Chondrocyte (in vitro differentiated cells): ENCODE measurements around the gene SLC51B. TPM values are rescaled to one million over a fixed set of nuclear protein-coding genes. Genes with fewer than 3 reads are reported as not detected.
A peak's percentile ranks its signal among the peaks of the same experiment; 100 is the strongest.

Experiments used
- DNase-seq: peaks from one replicate; pipeline ENCODE4 v3.0.0; 2021; ENCODE audit warnings: mixed read lengths, low spot score
- H3K27ac Mint-ChIP-seq: one replicate; pipeline ENCODE4 v1.8.0; 2021; ENCODE audit warnings: mild to moderate bottlenecking, moderate library complexity, mixed read lengths; ENCODE audit not compliant: unreplicated experiment
- H3K27me3 Mint-ChIP-seq: 2 replicates; pipeline ENCODE4 v1.8.0; 2021; ENCODE audit warnings: low read depth, mixed read lengths
- H3K36me3 Mint-ChIP-seq: 2 replicates; pipeline ENCODE4 v1.8.0; 2021; ENCODE audit warnings: low read depth, mixed read lengths
- H3K4me1 Mint-ChIP-seq: 2 replicates; pipeline ENCODE4 v1.8.0; 2021; ENCODE audit warnings: low read depth, mild to moderate bottlenecking, mixed read lengths
- H3K4me3 Mint-ChIP-seq: one replicate; pipeline ENCODE4 v1.8.0; 2021; ENCODE audit warnings: mild to moderate bottlenecking, moderate library complexity, mixed read lengths; ENCODE audit not compliant: unreplicated experiment
- H3K9me3 Mint-ChIP-seq: 2 replicates; pipeline ENCODE4 v1.8.0; 2021; ENCODE audit warnings: low read depth, mixed read lengths
- CTCF ChIP-seq: fragments of 200-600 bp; sonication (generic); IDR thresholded peaks from 2 replicates; pipeline ENCODE4 v1.5.0; 2021; ENCODE audit warnings: antibody characterized with exemption, mild to moderate bottlenecking, moderate library complexity
- total RNA-seq: library from RNA; stranded (reverse); gene quantifications from 3 replicates; pipeline ENCODE4 v1.2.1, GENCODE V29; 2021

Gene SLC51B
- total RNA-seq, 1 donor from 2014 or later, result not detected

DNA sequence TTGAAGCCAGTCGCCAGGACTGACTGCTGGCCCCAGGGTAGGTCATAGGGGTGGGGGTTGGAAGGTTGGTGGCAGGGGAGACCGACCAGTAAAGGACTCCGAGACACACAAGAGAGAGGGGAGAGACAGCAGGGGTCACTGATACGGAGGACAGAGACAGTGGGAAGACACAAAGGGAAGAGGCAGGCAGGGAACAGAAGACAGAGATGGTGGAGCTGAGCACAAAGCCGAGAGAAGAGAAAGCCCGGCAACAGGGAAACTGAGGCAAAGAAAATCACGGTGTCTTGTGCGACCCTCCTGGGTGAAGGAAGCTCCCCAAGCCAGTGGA is 22.1 kb downstream of the SLC51B start:
- Mint-ChIP-seq H3K27me3 (no peaks in the 10 kb centered on the region), H3K27ac (peak overlapping the region; percentile 77), H3K4me1 (peaks cover 77% of the 10 kb centered on the region), H3K4me3 (peak overlapping the region; percentile 78), H3K36me3 (no peaks in the 10 kb centered on the region), H3K9me3 (no peaks in the 10 kb centered on the region)
- TF ChIP-seq CTCF, result no peak
- DNase-seq, result no peak

GRCh38 chr15:65067645-65068402 is 22.6 kb downstream of the SLC51B start, which contains the start of gene RASL12:
RASL12 (minus strand) TSS chr15:65067991; CDS start chr15:65067835, 156 bp downstream.
- peaks cover 74% of the 10 kb centered on the region for H3K4me1 Mint-ChIP-seq
- DNase-seq, result no peak
- peak within 1 kb of the TSS; percentile 77 for H3K27ac Mint-ChIP-seq
- peak within 1 kb of the TSS; percentile 78 for H3K4me3 Mint-ChIP-seq
- H3K27me3 Mint-ChIP-seq, result no peaks in the 10 kb centered on the region
- TF ChIP-seq CTCF, result no peak
- H3K36me3 Mint-ChIP-seq, result no peaks in the 10 kb centered on the region
- no peaks in the 10 kb centered on the region for H3K9me3 Mint-ChIP-seq

DNA sequence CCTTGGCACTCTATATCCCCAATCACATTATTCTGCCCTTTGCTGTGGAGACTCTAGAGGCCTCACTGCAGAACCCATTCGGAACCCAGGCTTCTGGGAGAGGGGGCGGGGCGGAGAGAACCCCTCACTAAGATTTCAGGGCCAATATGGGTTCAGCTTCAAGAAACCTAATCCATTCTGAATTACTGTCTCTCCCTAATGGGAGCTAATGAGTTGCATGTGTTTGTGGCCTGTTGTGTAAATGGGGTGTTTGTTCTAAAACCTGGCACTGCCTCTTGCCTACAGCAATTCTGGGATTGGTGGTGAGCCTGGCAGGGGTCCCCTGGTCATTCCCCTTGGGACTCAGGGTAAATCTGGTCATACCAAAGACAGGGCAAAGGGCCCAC is 23.2 kb downstream of the SLC51B start:
- H3K27me3 Mint-ChIP-seq, result no peaks in the 10 kb centered on the region
- no peak for DNase-seq
- TF ChIP-seq CTCF, result no peak
- no peaks in the 10 kb centered on the region for H3K9me3 Mint-ChIP-seq
- peak overlapping the region; percentile 38 for H3K27ac Mint-ChIP-seq
- H3K4me3 Mint-ChIP-seq, result peak overlapping the region; percentile 48
- H3K4me1 Mint-ChIP-seq, result peaks cover 68% of the 10 kb centered on the region
- no peaks in the 10 kb centered on the region for H3K36me3 Mint-ChIP-seq

DNA sequence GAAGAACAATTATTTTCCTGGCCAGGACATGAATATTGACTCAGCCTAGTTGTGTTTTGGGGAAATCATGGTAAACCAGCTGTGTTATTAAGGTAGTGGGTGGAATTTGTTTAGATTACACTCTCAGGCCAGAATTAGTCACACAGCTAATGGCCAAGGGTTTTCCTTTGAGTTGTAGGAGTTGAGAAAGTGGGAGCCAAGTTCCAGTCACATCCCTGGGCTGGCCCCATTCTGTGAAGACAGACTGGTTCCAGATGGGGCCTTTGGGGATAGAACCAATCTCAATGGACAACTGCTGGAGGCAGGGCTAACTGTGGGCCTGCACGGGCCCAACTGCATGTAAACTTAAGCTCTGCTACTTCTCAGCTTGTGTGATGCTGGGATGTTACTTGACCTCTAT is 24.0 kb downstream of the SLC51B start:
- Mint-ChIP-seq H3K36me3 (no peaks in the 10 kb centered on the region), H3K9me3 (no peaks in the 10 kb centered on the region), H3K4me1 (peaks cover 68% of the 10 kb centered on the region), H3K27ac (peak overlapping the region; percentile 55), H3K4me3 (no peak overlapping the region), H3K27me3 (no peaks in the 10 kb centered on the region)
- no peak for TF ChIP-seq CTCF
- no peak for DNase-seq

DNA sequence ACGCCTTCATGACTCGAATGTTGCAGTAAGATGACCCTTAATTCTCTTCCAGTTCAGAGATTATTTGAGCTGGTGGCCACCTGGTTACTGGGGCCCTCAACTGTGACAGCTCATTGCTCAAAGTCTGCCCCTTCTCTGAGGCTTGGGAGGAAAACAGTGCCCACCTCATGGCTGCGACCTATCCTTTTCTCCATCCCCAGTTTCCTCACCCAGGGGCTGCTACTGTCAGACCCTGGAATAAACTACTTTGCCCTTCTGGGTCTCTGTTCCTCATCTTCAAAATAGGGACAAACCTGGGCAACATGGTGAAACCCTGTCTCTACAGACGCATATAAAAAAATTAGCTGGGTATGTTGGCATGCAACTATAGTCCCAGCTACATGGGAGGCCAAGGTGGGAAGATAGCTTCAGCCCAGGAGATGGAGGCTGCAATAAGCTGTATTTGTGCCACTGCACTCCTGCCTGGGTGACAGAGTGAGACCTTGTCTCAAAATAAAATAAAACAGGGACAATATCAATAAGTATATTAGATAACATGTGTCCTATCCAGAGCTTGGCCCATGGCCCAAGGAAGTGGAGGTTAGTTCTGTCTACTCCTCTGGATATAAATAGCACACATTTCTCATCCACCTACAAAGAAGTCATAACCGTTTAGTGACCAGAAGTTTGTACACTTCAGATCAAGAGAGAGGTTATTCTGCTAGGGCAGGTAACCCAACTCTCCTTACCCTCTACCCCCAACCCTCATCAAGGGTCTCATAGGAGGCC is 24.8 kb downstream of the SLC51B start:
- no peaks in the 10 kb centered on the region for H3K36me3 Mint-ChIP-seq
- no peak for DNase-seq
- H3K27me3 Mint-ChIP-seq, result no peaks in the 10 kb centered on the region
- no peak overlapping the region for H3K4me3 Mint-ChIP-seq
- peaks cover 68% of the 10 kb centered on the region for H3K4me1 Mint-ChIP-seq
- H3K27ac Mint-ChIP-seq, result peak overlapping the region; percentile 55
- H3K9me3 Mint-ChIP-seq, result no peaks in the 10 kb centered on the region
- TF ChIP-seq CTCF, result no peak
